Activated CD8-positive, alpha-beta memory T cell treated with anti-CD3 and anti-CD28 coated beads, Interleukin-2, amount 50 U/mL, for 24 hours (primary cell): ENCODE data around the gene OXSR1.
"Not testable (repeated sequence)": the region's sequence is repeated elsewhere in the genome, so short reads cannot be mapped to it uniquely, and the experiment has no call there.

ENCODE experiments used
- DNase-seq: peaks from one replicate; pipeline ENCODE4 v3.0.0-alpha.2; 2020; ENCODE audit errors: extremely low read depth

The OXSR1 gene

DNA sequence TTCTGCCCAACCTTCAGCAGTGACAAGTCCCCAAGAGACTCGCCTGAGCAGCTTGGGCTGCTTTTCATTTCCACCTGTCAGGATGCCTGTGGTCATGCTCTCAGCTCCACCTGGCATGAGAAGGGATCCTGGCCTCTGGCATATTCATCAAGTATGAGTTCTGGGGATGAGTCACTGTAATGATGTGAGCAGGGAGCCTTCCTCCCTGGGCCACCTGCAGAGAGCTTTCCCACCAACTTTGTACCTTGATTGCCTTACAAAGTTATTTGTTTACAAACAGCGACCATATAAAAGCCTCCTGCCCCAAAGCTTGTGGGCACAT lies 23.4 kb upstream of the OXSR1 start:
- no peak for DNase-seq

DNA sequence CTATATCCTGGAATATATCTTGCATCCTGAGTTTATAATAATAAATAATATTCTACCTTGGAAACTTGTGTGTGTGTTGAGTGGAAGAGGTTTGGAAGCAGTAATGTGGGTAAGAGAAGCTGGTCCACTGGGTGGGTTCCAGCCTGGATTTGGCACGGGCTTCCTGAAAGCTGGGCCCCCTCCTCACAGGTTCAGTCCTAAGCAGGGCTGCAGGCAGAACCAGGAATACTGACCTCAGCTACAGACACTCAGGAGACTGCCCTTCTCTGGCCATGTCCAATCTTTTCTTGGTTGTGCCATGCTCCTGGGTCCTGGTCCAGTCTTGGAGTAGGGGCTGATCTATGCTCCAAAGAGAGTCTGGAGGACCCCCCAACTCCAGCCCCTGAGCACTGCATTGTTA lies 22.4 kb upstream of the OXSR1 start:
- no peak for DNase-seq

DNA sequence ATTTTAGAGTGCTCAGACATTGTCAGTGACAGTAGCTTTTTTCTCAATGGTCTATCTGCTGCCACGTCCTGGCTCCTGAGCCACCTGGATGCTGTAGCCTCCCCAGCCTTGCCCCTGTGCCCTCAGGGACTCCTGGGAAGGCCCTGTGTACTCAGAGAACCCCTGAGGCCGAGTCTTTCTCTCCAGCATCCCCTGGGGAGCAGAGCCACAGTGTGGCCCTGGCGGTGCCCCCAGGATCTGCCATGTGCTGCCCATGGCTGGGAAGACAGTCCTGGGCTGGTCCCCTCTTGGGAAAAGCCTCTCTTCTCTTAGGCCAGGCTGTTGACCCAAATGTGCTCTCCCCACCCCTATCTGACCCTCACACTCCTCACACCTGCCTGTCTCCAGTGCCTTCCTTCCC lies 21.8 kb upstream of the OXSR1 start:
- DNase-seq, result no peak

DNA sequence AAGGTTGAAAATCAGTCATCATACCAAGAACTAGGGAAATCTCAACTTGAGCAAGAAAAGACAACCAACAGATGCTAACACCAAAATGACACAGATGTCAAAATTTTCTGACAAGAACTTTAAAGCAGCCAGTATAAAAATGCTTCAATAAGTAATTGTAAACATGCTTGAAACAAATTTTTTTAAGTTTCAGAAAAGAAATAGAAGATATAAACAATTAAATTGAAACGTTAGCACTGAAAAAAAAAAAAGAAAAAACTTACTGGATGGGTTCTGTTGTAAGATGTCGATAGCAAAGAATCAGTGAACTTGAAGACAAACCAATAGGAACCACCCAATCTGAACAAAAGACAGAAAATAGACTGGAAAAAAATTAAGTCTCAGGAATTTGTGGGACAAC lies 18.8 kb upstream of the OXSR1 start:
- no peak for DNase-seq

DNA sequence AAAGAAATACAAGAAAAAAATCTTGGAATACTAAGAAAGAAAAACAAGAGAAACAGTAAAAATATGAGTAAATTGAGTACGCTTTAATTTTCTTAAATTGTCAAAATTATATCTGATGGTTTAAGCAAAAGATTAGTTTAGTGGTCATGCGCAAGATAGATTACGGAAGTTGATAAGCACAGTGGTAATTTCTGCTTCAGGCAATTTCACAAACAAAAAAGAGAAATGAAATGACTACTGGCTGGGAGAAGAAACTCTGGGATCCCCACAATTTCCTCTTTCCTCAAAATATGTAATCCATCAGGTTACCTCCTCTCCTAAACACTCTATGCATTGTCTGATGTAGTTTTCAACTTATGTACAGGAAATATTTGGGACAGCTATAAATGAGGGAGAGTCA lies 17.9 kb upstream of the OXSR1 start:
- no peak for DNase-seq

DNA sequence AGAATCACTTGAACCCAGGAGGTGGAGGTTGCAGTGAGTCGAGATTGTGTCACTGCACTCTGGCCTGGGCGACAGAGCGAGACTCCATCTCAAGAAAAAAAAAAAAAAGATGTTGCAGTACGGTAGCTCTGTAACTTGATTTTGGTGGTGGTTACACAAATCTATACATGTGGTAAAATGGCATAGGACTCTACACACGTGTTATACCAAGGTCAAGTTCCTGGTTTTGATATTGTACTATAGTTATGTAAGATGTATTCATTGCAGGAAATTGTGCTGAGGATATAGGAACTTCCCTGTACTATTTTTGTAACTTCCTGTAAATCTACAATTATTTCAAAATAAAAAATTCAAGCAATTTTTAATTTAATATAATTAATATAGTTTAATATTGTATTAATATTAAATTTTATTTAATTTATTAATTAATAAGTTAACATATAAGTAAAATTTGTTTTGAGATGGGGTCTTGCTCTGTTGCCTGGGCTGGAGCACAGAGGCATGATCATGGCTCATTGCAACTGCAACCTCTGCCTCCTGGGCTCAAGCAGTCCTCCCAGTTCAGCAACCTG lies 16.9 kb upstream of the OXSR1 start:
- no peak for DNase-seq

DNA sequence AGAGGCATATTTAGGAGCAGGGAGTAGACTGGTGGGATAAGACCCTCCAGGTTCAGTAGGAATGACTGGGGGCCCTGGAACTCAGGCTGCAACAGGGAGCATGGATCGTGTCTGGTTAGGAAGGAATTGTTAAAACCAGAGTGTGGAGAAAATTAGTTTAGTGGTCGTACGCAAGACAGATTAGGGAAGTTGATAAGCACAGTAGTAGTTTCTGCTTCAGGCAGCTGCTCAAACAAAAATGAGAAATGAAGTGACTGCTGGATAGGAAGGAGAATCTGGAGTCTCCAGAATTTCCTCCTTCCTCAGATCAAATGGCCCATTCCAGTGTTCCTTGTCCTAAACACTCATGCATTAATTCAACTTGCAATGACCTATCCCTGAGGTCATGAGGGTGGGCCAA lies 15.6 kb upstream of the OXSR1 start:
- no peak for DNase-seq

DNA sequence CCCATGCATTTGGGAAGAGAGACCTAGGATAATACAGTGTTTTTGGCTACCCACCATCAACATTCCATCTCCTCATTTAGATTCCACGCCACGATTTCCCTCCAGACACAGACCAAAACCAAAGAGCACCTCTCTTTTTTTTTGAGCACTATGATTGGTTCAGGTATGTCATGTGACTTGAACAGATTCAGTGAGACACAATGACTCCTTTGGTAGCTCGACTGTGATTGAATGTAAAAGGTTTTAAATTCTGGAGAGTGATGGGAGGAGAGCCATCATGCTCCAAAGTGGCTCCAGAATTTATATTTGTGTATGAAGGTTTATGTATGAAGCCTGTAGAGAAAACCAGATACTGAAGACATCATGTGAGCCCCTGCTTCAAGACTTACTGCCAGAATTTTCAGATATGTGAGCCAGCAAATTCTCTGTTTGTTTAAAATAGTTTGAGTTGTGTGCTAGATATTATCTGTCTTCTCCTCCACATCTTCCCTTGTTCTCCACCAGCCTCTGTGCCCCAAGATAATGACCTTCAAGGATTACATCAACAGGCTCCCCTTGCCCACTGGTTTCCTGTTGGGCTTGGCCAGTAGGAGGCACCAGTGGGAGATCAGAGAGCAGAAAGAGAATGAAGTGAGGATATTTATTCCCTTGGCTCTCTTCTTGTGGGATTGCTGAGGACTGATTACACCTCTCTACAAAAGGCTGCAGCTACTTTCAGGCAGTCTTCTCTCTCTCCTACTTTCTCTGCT lies 14.4 kb upstream of the OXSR1 start:
- no peak for DNase-seq

DNA sequence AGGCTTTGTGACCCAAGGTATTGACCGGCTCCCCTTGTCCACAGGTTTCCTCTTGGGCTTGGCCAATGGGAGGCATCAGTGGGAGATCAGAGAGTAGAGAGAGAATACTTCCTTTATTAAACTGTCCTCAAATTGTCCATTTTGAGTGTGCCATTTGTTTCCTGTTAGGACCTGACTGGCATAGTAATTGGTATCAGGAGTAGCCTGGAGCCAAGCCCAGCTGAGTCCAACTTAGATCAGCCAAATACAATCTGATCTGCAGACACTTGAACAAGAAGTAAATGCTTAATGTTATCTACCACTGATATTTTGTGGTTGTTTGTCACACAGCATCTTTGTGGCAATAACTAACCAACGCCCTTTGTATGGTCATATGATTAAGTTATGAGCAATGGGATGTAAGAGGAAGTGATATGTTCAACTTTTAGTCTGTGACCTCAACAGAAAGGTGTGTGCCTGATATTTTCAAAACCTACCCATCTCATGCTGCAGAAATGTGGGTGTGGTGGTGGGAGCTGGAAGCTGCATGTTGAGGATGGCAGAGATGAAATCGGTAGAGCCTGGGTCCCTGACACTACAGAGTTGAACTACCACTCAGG lies 13.6 kb upstream of the OXSR1 start:
- no peak for DNase-seq

DNA sequence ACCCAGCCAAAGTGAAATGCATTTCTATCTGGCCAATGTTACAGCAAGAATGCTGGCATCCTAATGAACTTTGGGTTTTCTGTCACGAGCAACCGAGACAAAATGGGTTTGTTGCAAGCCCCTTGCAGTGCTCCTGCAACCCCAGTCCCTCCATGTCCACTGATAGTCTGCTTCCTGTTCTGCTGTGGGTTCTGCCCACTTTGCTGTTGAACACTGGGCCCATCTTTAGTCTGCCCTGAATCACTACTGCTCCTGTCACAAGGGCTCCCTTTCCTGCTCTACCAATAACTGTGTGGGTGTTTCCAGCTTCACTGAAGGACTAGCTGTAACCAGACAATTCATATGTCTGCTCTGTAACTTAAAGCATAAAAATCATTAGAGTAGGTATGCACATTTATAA lies 12.7 kb upstream of the OXSR1 start:
- no peak for DNase-seq

DNA sequence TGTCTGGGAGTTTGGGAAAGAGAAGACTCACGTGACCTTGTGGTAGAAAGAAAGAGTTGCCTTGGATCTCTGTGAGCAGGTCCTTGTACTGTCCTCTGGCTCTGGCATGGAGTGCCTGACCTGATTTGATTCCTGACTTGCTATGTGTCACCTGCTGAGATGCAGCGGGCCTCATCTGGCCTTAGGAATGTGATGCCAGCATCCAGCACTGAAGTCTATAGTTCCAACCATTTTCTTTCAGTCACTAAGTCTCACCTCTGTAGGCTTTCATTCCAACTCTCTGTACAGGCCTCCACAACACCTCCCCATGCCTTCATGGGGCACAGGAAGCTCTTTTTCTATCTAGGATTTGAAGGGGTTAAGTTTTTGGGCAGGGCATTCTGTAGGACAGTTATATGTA lies 12.1 kb upstream of the OXSR1 start:
- DNase-seq, result no peak

DNA sequence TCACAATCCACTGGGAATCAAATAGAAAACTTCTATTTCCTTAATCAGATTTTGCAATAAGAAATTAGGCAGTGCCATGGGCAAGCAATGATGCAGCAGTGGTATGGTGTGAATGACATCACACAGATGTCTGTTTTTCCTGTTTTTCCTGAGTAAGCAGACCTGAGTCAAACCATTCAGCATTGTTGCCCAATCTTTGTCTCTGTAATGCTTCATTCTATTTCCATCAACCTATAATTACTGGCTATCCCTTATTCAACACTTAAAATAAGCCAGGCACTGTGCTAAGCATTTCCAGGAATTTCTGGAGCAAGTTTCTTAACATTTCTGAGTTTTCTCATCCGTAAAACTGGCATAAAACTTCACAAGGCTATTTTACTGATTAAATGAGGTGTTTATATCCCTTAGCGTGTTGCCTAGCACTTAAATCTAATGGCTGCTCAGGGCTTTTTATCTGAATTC lies 11.3 kb upstream of the OXSR1 start:
- no peak for DNase-seq

DNA sequence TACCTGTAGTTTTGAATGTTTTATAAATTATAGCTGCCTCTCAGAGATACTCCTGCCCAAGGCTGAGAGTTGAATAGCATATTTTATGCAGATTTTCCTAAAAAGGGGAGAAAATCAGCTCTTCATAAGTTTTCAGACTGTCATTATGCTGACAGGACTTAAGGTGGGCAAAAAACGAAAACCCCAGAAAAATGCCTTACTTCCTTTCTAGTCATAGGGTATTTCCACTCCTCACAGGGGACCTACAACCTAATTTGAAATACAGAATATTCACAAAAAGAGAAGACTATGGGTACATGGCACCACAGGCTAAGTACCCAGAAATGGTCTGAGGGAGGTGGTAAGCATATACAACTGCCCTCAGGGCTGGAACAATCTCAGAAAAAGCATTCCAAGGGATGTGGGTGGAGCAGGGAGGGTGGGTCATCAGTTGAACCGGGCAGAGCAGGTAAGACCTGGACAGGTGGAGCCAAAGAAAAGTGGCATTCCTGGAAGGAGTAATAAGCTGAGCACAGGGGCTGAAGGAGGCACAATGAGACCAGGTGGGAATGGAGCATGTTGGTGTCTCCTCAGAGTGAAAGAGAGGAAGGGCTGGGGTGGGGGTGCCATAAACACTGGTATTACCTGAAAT lies 10.6 kb upstream of the OXSR1 start:
- DNase-seq, result no peak

DNA sequence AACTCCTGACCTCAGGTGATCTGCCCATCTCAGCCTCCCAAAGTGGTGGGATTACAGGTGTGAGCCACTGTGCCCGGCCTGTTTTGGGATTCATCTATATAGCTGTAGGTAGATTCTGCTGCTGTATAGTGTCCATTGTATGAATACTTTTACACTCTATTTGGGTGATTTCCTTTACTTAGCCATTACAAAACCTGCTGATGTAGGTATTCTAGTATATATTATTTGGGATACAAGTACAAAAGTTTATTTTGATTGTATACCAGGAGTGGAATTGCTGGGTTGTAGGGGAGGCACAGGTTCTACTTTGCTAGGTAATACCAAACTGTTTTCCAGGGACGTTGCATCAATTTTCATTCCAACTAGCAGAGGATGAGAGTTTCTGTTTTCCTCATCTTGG lies 9.5 kb upstream of the OXSR1 start:
- DNase-seq, result no peak

DNA sequence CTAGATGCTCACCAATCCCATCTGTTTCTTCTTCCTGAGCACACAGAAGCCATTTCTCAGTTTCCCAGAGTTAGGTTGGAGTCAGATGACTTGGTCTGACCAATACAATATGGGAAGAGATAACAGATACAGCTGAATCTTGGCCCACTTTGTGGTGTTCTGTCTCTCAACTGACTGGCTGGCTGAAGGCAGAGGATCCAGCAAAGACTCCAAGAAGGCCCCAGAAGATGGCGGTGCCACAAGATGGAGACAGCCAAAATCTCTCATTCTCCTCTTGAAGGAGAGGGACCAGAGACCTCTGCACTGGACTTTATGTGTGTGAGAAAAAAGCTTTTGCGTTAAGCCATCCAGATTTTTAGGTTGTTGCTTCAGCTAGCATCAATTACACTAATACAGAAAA lies 8.2 kb upstream of the OXSR1 start:
- DNase-seq, result no peak

DNA sequence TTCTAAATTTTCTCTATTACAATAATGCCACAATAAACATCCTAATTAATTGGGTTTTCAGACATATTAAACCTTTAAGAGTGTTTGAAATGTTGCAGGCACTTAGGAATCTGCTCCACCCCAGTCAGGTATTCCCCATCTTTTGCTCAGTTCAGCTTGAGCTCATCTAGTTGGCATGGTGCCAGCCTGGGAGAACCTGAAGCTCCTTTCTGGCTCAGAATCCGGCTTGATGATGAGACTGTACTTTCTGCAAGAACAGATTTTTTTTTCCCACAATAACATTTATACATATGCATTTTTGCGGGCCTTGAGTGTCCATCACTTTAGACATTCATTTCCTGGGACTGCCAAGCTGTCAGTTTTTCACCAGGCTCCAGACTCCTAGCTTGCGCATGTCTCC lies 7.7 kb upstream of the OXSR1 start:
- no peak for DNase-seq

DNA sequence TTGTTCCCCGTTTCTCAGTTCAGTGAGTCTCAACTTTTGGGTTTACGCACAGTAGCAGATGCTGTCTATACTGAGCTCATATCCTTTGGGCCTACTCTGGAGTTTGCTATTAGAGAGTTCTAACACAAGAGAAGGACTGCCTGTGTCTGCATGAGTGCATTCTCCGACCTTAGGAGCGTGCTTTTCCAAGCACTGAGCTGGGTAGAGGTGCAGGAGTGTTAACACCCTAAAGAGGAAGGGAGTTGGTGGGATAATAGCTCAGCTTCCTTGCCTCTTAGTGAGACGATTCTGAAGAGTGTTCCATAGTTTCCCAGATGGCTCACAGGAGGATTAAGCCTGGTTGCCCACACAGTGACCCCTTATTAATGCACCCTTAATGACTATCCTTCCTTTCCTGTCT lies 6.9 kb upstream of the OXSR1 start:
- DNase-seq, result no peak

DNA sequence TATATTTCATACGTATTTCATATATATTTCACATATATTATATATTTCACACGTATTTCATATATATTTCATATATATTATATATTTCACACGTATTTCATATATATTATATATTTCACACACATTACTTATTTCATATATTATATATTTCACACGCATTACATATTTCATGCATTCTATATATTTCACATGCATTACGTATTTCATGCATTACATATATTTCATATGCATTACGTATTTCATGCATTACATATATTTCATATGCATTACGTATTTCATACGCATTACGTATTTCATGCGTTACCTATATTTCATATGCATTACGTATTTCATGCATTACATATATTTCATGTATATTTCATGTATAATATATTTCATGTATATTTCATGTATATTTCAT lies 4.6 kb upstream of the OXSR1 start:
- DNase-seq, result not testable (repeated sequence)

DNA sequence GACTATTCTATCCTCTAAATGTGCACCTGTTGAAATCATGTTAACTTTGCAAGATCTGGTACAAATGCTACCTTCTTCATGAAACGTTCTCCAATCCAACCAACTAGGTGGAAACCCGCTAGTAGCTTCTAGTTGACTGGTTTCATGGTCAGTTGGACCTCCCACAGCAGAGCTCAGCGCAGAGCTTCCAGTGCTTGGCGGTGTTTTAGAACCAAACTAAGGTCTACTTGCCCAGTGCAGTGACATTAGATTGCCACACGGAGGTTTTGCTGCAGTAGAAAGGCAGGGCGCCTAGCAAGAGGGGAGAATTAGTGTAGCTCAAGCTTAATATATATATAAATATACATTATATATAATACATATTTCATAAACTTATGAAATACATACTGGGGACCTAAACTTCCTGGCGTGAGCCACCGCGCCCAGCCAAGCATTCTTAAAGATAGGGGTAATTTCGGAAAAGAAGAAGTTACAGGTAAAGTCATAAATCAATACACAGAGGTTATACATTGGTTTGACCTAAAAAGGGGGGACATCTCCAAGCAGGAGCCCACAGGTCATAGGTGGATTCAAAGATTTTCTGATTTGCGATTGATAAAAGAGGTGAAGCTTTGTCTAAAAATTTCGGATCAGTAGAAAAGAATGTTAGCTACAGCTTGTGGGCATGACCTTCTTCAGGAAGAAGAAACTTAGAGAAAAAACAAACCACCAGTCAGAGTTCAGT lies 2.1 kb upstream of the OXSR1 start:
- no peak for DNase-seq

DNA sequence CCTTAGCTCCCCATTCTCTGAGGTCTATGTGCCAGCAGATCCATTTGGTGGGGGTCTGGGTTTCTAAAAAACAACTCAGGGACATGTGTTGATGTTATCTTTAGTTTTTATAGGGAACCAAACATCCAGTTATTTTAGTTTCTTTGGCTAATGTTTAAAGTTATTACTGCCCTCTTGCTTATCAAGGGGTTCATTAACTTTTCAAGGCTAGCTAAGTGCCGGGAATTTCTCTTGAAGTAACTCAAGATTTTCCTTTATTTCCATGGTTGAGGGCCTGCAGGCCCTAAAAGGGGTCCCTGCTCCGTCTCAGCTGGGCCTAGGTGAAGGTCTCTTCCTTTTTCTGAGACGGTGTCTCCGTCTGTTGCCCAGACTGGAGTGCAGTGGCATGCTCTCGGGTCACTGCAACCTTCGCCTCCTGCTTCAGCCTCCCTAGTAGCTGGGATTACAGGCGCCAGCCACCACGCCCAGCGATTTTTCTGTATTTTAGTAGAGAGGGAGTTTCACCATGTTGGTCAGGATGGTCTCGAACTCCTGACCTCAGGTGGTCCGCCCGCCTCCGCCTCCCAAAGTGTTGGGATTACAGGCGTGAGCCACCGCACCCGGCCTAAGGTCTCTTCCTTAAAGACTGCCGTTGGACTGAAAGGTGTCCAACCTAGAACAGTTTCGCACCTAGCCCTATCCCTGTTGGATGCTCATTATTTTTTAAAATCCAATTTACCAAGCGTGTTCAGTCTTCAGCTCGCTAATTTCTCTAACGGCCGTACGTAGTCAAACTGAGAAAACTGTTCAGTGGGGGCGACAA lies 1.3 kb upstream of the OXSR1 start:
- DNase-seq, result no peak

DNA sequence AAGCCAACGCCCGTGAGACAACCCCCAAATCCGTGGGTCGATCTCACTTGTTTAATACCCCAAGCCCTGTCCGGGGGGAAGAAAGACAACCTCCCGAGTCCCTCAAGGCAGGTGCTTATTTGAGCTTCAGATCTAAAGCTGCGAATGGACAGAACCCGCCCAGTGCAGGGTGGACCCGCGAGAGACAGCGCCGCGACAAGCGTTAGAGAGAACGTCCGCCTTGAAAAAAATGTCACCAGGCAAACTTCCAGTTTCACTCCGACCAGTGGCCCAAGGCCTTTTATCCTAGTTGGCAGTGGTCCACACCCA lies 740 bp upstream of the OXSR1 start:
- no peak for DNase-seq
